ENCODE results near the gene FAM24A. TPM values are rescaled to one million over a fixed set of nuclear protein-coding genes. Genes with fewer than 3 reads are reported as not detected.

FAM24A gene
- total and polyA plus RNA-seq, 10 of the 15 experiments (the other 5 are each of a cell fraction or from before 2014, with no cell fraction given), result not detected

GRCh38 chr10:122939133-122939855 lies 28.9 kb downstream of the FAM24A start:
- no peaks in the 10 kb centered on the region for H3K9me3 ChIP-seq (replicated peaks; ENCODE audit: control insufficient read depth, insufficient read depth, low read length)
- RAD21 ChIA-PET (ENCODE audit: unreplicated experiment), result no interaction called here
- CTCF ChIA-PET, result interaction anchor here (0.6 kb wide), 1 partner anchor 256 kb away, joined by 3 read pairs; no protein-coding TSS in a partner anchor
- intact Hi-C loops (cut with micrococcal nuclease; ENCODE audit: unreplicated experiment), result no loop called here
- no peaks in the 10 kb centered on the region for H4K20me1 ChIP-seq (ENCODE audit: control insufficient read depth, insufficient read depth)
- H3K4me2 ChIP-seq (ENCODE audit: control insufficient read depth, insufficient read depth), result no peak overlapping the region
- in situ Hi-C loops (cut with MboI), result no loop called here
- FAIRE-seq, result peak; percentile 35
- ATAC-seq, result no peak
- no peaks in the 10 kb centered on the region for H3K27me3 ChIP-seq (replicated peaks in 1 of 2; ENCODE audit: control insufficient read depth in 2 of 2, insufficient read depth in 2 of 2, low read length in 1 of 2)
- no peak overlapping the region for H2AFZ ChIP-seq (ENCODE audit: control insufficient read depth, low read depth, low read length)
- no peak for DNase-seq (ENCODE audit: low read depth, low spot score)
- peaks cover 0 to 10% of the 10 kb centered on the region in 2 experiments; a peak in 2 of 4 replicates for H3K36me3 ChIP-seq (ENCODE audit: control insufficient read depth in 2 of 2, insufficient read depth in 2 of 2, low read length in 1 of 2)
- H3K79me2 ChIP-seq (ENCODE audit: control insufficient read depth, insufficient read depth, low read length), result no peaks in the 10 kb centered on the region
- BruUV-seq (replicated peaks), result no TSS peak
- no peak overlapping the region for H3K9ac ChIP-seq (ENCODE audit: control insufficient read depth, insufficient read depth, low read length)
- no peaks in the 10 kb centered on the region for H3K4me1 ChIP-seq (ENCODE audit: control insufficient read depth, insufficient read depth, low read length)
- no peak overlapping the region for H3K4me3 ChIP-seq
- TF ChIP-seq USF2 (IDR thresholded peaks at IDR 0.05; ENCODE audit: borderline replicate concordance, low read depth, low read length) (no peak), RAD51 (IDR thresholded peaks at IDR 0.05) (no peak)
- SMC1A ChIA-PET (ENCODE audit: uncharacterized antibody, unreplicated experiment), result no interaction called here
- POLR2A ChIA-PET, result no interaction called here
- H3K27ac ChIP-seq (ENCODE audit: control insufficient read depth, insufficient read depth), result no peak overlapping the region
- 100% methylated on average over 1 of the region's 1 CpG for WGBS (ENCODE audit: insufficient coverage, insufficient replicate concordance, low lambda C conversion rate, missing lambda C conversion rate)

- SMC1A ChIA-PET (ENCODE audit: uncharacterized antibody, unreplicated experiment), result no interaction called here
- H4K20me1 ChIP-seq (ENCODE audit: control insufficient read depth, insufficient read depth), result no peaks in the 10 kb centered on the region
- no peaks in the 10 kb centered on the region for H3K27me3 ChIP-seq (replicated peaks in 1 of 2; ENCODE audit: control insufficient read depth in 2 of 2, insufficient read depth in 2 of 2, low read length in 1 of 2)
- H3K4me1 ChIP-seq (ENCODE audit: control insufficient read depth, insufficient read depth, low read length), result no peaks in the 10 kb centered on the region
- no peak overlapping the region for H3K4me3 ChIP-seq
- no peak overlapping the region for H2AFZ ChIP-seq (ENCODE audit: control insufficient read depth, low read depth, low read length)
- FAIRE-seq (no peak), DNase-seq (ENCODE audit: low read depth, low spot score) (no peak), ATAC-seq (no peak)
- no peaks in the 10 kb centered on the region for H3K9me3 ChIP-seq (replicated peaks; ENCODE audit: control insufficient read depth, insufficient read depth, low read length)
- RAD21 ChIA-PET (ENCODE audit: unreplicated experiment), result no interaction called here
- H3K4me2 ChIP-seq (ENCODE audit: control insufficient read depth, insufficient read depth), result no peak overlapping the region
- no peaks in the 10 kb centered on the region for H3K79me2 ChIP-seq (ENCODE audit: control insufficient read depth, insufficient read depth, low read length)
- intact Hi-C loops (cut with micrococcal nuclease; ENCODE audit: unreplicated experiment), result no loop called here
- in situ Hi-C loops (cut with MboI), result no loop called here
- WGBS (ENCODE audit: insufficient coverage, insufficient replicate concordance, low lambda C conversion rate, missing lambda C conversion rate), result 100% methylated on average over 1 of the region's 1 CpG
- no peak overlapping the region for H3K27ac ChIP-seq (ENCODE audit: control insufficient read depth, insufficient read depth)
- peaks cover 0 to 10% of the 10 kb centered on the region in 2 experiments; a peak in 2 of 4 replicates for H3K36me3 ChIP-seq (ENCODE audit: control insufficient read depth in 2 of 2, insufficient read depth in 2 of 2, low read length in 1 of 2)
- H3K9ac ChIP-seq (ENCODE audit: control insufficient read depth, insufficient read depth, low read length), result no peak overlapping the region
- BruUV-seq (replicated peaks), result no TSS peak
- POLR2A ChIA-PET, result no interaction called here
- CTCF ChIA-PET, result no interaction called here
- no peak for TF ChIP-seq IRF3 (IDR thresholded peaks at IDR 0.05)
- no peak for TF ChIP-seq KAT2A (conservative IDR thresholded peaks at IDR 0.05; ENCODE audit: control insufficient read depth, low read depth, low read length)
- TF ChIP-seq NKRF (conservative IDR thresholded peaks at IDR 0.05), result no peak
- TF ChIP-seq ZNF622 (IDR thresholded peaks at IDR 0.05), result no peak
- no peak for TF ChIP-seq NBN (IDR thresholded peaks at IDR 0.05)
- no peak for TF ChIP-seq NR2C2 (IDR thresholded peaks at IDR 0.05; ENCODE audit: borderline replicate concordance, control insufficient read depth, insufficient read length, low read depth)
- TF ChIP-seq POU2F2 (IDR thresholded peaks at IDR 0.05; ENCODE audit: borderline replicate concordance, low read depth, low read length), result no peak
- TF ChIP-seq ATF2 (IDR thresholded peaks at IDR 0.05; ENCODE audit: low read length), result no peak
- no peak for TF ChIP-seq CHD4 (IDR thresholded peaks at IDR 0.05)
Observed at GRCh38 chr10:122939856-122940543, 29.6 kb downstream of the FAM24A start.
